Psoas muscle (tissue), 8 donors: Measurements from ENCODE around the gene TNFAIP3. TPM values are rescaled to one million over a fixed set of nuclear protein-coding genes. Genes with fewer than 3 reads are reported as not detected.

Experiments
- ATAC-seq, 4 donors: fragments of 200-7000 bp; cut with Tn5 transposase; one replicate each; pipeline ENCODE4 v1.9.1; 2020; ENCODE audit warnings: moderate library complexity in 3 of 4, mild to moderate bottlenecking in 2 of 4
- DNase-seq, 2 donors: peaks; one replicate each; pipeline ENCODE4 v3.0.0-alpha.2; 2020
- H3K27ac ChIP-seq: fragments of 200-600 bp; one replicate; pipeline ENCODE4 v1.8.0; 2022
- H3K27me3 ChIP-seq, 3 donors: fragments of 200-600 bp in 1 of 3; one replicate each; pipeline versions ENCODE4 v1.6.1 to v1.8.0; 2013 to 2022; ENCODE audit warnings: low read length in 2 of 3, mild to moderate bottlenecking in 2 of 3, moderate library complexity in 1 of 3; ENCODE audit not compliant: insufficient read depth in 3 of 3
- H3K36me3 ChIP-seq, 2 donors: fragments of 200-600 bp in 1 of 2; one replicate each; pipeline versions ENCODE4 v1.6.1 to v1.8.0; 2013 to 2022; ENCODE audit warnings: low read depth in 1 of 2, mild to moderate bottlenecking in 1 of 2, moderate library complexity in 1 of 2; ENCODE audit not compliant: insufficient read depth in 1 of 2
- H3K4me1 ChIP-seq: fragments of 200-600 bp; one replicate; pipeline ENCODE4 v1.8.0; 2022
- H3K4me3 ChIP-seq: fragments of 200-600 bp; one replicate; pipeline ENCODE4 v1.8.0; 2022; ENCODE audit warnings: mild to moderate bottlenecking
- H3K9me3 ChIP-seq: fragments of 200-600 bp; one replicate; pipeline ENCODE4 v1.8.0; 2022
- WGBS, 3 donors: extraction: QIAGEN DNeasy Blood & Tissue Kit; methylation state at CpG; one replicate each; pipeline versions ENCODE4 v1.1.6 to v1.1.7; 2013; 5-methylcytosine and 5-hydroxymethylcytosine counted together
- intact Hi-C, 2 donors: fragments of 100-400 bp; cut with DNase I; formaldehyde crosslinking; loops; one replicate each; pipeline versions ENCODE4 v1.11.0 to v1.14.2; 2022
- polyA plus RNA-seq, 3 donors: library from polyadenylated mRNA; stranded (reverse); fragments of 200-250 nt; gene quantifications; one replicate each; pipeline ENCODE4 v1.2.3, GENCODE V29; 2013
- total RNA-seq, 4 donors: library from RNA; stranded (reverse); fragmentation: NEBNext Ultra II Directional in 2 of 4; extraction: Animal tissue kit (Norgen Biotek cat#: 25700) in 2 of 4; gene quantifications; one replicate each; pipeline versions ENCODE4 v1.2.1 to v1.2.4, GENCODE V29; 2021 to 2023
- TF ChIP-seq, protein P1 (sequence below): fragments of 200-600 bp; IDR thresholded peaks from one replicate; pipeline ENCODE4 v1.8.0; 2022; ENCODE audit warnings: antibody characterized with exemption
- donor health status: healthy with polysubstance abuse.
- donor health status: DM: no; HTN: no; CAD: no; lungs with moderate emphysema.
- donor health status: Bipolar disorder and iron deficiency.
- donor health status: healthy.
- donor health status: DM: yes; HTN: yes; CAD: no.
- donor health status: DM: no; HTN: no; CAD: no.
- donor health status: DM: no; HTN: no; CAD: no.
- donor health status: DM: yes; HTN: yes; CAD: no.

TNFAIP3 gene
- total and polyA plus RNA-seq, 7 donors, result 2.0 to 12.8 (median 4.3) TPM

DNA sequence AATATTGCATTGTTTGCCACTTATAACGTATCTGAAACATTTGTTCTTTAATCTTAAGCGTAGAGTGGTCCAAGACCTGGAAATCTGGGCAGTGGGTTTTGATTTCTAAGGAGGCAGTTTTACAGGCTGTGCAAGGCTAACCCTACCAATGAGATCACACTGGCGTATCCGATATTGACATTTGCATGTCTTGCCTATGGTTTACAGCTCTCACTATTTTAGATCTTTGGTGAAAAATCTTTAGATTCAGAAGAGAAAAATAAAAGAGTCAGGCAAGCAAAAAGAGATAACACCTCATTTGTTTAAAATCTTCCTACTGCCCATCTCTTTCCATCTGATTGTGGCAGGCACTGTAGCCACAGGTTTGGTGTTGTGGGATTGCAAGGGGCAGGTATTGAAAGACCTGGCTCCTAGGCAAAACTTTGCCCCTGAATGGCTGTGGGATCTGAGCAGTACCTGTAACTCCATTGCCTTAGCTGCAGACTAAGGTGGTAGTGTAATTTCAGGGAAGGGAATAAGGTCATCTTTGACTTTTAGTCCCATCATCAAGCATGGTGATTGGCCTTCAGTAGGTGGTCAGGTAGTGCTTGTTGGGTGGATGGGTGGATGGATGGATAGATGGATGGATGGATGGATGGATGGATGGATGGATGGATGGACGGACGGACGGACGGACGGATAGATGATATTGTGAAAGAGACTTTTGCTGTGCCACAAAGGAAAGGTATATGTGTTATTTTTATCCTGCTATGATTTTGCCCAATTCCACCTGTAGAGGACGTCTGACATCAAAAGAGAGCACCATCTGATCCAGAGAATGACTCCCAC lies 1.9 kb downstream of the TNFAIP3 start:
- Histone ChIP-seq H3K36me3 (peaks cover 0 to 17% of the 10 kb centered on the region in 2 donors), H3K4me1 (peaks cover 53% of the 10 kb centered on the region), H3K9me3 (no peaks in the 10 kb centered on the region), H3K27me3 (no peaks in the 10 kb centered on the region), H3K27ac (peak overlapping the region; percentile 97), H3K4me3 (peak overlapping the region; percentile 80)
- ATAC-seq, result no peak
- no peak for DNase-seq
- intact Hi-C loops, result loop anchor here (2.0 to 10.0 kb wide), 3 partner anchors 76 to 654 kb away; partner anchors contain the start of gene IFNGR1 (in 2 of the 2)
- 66 to 70% (median 68%) methylated on average over 10 of the region's 10 CpGs for WGBS, 3 donors
- TF ChIP-seq, protein P1, sequence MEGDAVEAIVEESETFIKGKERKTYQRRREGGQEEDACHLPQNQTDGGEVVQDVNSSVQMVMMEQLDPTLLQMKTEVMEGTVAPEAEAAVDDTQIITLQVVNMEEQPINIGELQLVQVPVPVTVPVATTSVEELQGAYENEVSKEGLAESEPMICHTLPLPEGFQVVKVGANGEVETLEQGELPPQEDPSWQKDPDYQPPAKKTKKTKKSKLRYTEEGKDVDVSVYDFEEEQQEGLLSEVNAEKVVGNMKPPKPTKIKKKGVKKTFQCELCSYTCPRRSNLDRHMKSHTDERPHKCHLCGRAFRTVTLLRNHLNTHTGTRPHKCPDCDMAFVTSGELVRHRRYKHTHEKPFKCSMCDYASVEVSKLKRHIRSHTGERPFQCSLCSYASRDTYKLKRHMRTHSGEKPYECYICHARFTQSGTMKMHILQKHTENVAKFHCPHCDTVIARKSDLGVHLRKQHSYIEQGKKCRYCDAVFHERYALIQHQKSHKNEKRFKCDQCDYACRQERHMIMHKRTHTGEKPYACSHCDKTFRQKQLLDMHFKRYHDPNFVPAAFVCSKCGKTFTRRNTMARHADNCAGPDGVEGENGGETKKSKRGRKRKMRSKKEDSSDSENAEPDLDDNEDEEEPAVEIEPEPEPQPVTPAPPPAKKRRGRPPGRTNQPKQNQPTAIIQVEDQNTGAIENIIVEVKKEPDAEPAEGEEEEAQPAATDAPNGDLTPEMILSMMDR, result no peak

DNA sequence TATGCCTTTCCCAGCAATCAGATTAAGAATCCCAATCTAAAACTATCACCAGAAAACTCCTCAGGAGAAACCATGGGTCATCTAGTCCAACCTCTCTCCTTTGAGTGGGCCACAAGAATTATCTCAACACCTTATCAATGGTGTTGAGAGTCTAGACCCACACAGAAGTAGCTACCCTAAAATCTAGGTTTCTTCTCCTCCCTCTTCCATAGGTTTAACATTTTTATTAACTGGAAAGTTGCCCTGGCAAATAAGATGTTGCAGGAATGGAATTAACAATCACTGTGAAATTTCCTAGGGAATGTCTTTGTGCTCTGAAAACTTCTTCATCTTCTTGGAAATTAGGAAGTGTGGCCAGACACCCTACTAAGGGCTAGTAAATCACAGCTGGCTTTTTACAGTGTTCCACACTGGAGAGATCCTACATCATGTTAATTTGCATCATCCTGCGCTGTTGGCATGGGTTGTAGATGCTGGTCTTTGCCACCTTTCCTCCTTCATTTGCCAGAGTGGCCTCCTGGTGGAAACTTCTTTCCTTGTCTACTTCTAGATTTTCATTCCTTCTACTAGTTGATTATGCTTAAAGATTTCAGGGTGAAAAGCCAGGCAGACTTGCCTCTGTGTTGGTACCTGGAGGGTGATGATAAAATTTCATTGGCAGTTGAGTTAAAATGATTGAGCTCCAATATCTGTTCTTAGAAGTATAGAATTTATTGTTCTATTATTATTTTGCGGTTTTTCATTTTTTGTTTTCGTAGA lies 2.7 kb downstream of the TNFAIP3 start:
- TF ChIP-seq, protein P1, result no peak
- DNase-seq (no peak), ATAC-seq (no peak)
- intact Hi-C loops, result loop anchor here (2.0 to 10.0 kb wide), 4 partner anchors 43 to 655 kb away; partner anchors contain the start of gene IFNGR1 (in 2 of the 2)
- peak overlapping the region; percentile 80 for H3K4me3 ChIP-seq
- no peaks in the 10 kb centered on the region for H3K27me3 ChIP-seq
- H3K4me1 ChIP-seq, result peaks cover 56% of the 10 kb centered on the region
- no peak overlapping the region for H3K27ac ChIP-seq
- H3K9me3 ChIP-seq, result no peaks in the 10 kb centered on the region
- WGBS, 3 donors, result 81 to 99% (median 96%) methylated on average over 3 of the region's 3 CpGs
- peaks cover 0 to 18% of the 10 kb centered on the region in 2 donors for H3K36me3 ChIP-seq

DNA sequence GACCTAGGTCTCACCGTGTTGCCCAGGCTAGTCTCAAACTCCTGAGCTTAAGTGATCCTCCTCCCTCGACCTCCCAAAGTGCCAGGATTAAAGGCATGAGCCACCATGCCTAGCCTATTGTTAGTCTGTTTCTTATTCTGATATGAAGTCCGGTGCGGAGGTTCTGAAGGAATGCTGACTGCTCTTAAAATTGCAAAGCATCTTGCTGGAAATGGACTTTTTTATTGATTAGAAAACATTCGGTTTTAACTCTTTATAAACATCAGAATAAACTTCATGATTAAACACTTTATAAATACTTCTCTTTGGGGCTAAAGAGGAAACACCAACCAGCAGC lies 3.2 kb downstream of the TNFAIP3 start:
- intact Hi-C loops, result loop anchor here in 1 of 2 donors (5.0 kb wide), 1 partner anchor 42 kb away; no protein-coding TSS in a partner anchor
- Histone ChIP-seq H3K4me3 (peak overlapping the region; percentile 37), H3K27me3 (no peaks in the 10 kb centered on the region), H3K9me3 (no peaks in the 10 kb centered on the region), H3K27ac (no peak overlapping the region), H3K4me1 (peaks cover 56% of the 10 kb centered on the region), H3K36me3 (peaks cover 5 to 24% of the 10 kb centered on the region in 2 donors)
- WGBS, 3 donors, result 75 to 82% (median 82%) methylated on average over 5 of the region's 5 CpGs
- TF ChIP-seq, protein P1, result no peak
- DNase-seq (no peak), ATAC-seq (no peak)

DNA sequence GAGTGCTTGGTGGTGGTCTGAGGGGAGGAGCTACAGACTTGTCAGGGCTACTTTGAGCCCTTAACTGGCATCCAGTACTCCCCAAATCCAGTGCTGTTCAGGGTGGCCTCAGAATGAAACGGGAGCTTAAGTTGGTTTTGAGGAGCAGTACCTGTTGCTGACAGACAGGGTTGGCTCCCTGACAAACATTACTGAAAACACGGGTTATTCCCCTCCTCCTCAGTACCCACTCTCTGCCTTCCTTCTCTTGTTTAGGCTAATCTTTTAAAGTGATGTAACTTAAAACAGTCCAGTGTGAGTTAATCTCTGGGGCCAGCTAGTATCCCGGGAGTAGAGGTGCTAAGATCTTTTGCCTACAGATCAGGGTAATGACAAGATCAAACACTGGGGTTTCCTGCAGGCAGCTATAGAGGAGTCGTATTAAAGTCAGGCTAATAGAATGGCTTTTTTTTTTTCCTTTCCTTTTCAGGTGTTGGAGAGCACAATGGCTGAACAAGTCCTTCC lies 3.7 kb downstream of the TNFAIP3 start:
- intact Hi-C loops, result loop anchor here in 1 of 2 donors (5.0 kb wide), 1 partner anchor 42 kb away; no protein-coding TSS in a partner anchor
- Histone ChIP-seq H3K27me3 (no peaks in the 10 kb centered on the region), H3K4me3 (peak overlapping the region; percentile 37), H3K4me1 (peaks cover 56% of the 10 kb centered on the region), H3K9me3 (no peaks in the 10 kb centered on the region), H3K27ac (peak overlapping the region; percentile 39), H3K36me3 (peaks cover 5 to 29% of the 10 kb centered on the region in 2 donors)
- DNase-seq (no peak), ATAC-seq (no peak)
- WGBS, 3 donors, result 25 to 49% (median 40%) methylated on average over 4 of the region's 4 CpGs
- TF ChIP-seq, protein P1, result peak; percentile 4
